Left forelimb (tissue), 1 donor: ENCODE data around the gene MGA.

Source experiments
- DNase-seq: peaks from one replicate; pipeline ENCODE4 v3.0.0-alpha.2; 2018; ENCODE audit warnings: low spot score

MGA gene

GRCh38 chr15:41660235-41661077 lies at the start of gene MGA:
Gene MGA (plus strand): TSS chr15:41660405.
- peak; percentile 95 for DNase-seq

- DNase-seq = no peak
Measured at GRCh38 chr15:41620536-41621199, 39.5 kb upstream of the MGA start.

DNA sequence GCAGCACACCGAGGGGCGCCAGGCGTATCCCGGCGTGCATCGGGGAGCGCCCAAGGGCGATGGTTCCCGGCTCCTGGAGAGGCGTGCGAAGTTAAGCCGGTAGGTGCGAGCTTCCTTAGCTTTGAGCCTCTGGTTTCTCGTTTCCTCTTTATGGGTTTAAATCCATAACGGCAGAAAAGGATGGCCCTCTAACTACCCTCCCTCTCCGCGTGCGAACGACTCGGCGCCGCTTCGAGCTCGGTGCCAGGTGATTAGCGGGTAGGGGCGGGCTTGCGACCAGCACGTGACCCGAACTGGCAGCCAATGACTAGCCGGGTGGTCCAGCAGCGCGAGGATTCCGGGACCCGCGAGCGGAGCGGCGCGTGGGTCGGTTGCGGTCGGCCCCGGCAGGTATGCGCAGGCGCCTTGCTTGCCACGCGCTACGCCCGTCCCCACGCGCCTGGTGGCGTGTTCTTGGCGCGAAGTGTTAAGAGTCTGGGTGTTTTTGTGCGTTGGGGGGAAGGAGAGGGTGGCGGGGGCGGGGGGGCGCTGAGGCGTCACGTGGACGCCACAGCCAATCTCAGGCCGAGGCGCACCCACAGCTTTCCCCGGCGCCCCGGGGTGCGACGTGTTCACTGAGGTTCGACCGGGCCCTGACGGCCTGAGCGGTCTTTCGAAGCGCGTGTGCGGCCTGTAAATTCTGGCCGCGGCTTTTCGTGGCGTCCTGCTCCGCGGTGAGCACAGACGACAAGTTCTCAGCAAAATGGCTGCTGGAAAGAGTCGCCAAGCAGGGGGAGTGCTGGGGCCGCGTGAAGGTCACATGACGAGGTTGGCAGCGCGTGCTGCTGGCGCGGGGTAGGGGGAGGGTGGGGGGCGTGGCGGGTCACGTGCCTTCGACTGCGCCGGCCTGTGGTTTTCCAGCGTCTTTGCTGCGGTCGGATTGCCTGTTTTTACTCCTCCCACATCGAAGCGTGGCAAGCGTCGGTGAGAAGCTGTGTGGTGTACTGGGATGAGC lies 38.7 kb upstream of the MGA start:
- DNase-seq = peak; percentile 96

GRCh38 chr15:41622901-41623300 lies 37.3 kb upstream of the MGA start:
- no peak for DNase-seq

DNA sequence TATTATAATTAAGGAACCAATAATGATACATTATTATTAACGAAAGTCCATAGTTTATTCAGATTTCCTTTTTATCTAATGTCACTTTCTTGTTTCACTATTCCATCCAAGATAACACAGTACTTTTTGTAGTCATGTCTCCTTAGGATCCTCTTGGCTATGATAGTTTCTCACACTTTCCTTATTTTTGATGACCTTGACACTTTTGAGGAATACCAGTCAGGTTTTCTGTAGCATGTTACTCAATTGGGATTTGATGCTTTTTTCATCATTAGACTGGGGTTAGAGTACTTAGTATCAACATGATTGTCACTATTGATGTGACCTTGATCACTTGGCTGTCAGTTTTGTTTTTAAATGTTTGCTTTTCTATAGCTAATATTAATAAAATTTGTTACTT lies 33.0 kb upstream of the MGA start:
- DNase-seq = no peak

DNA sequence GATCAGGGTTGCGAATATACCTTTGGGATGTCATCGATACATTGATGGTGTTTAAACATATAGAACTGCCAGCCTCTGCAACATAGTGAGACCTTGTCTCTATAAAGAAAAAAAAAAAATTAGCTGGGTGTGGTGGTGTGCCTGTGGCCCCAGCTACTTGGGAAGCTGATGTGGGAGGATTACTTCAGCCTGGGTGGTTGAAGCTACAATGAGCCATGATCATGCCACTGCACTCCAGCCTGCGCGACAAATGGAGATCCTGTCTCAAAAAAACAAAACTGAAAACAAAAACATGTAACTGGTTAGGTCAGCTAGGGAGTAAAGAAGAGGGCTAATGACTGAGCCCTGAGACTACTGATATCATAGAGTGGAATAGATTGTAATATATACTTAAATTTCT lies 30.7 kb upstream of the MGA start:
- no peak for DNase-seq

GRCh38 chr15:41629883-41630282 lies 30.3 kb upstream of the MGA start:
- no peak for DNase-seq

GRCh38 chr15:41630616-41631217 lies 29.5 kb upstream of the MGA start:
- DNase-seq = no peak

- DNase-seq = no peak
Measured at GRCh38 chr15:41631880-41632470, 28.2 kb upstream of the MGA start.

GRCh38 chr15:41633609-41634008 lies 26.6 kb upstream of the MGA start:
- no peak for DNase-seq

GRCh38 chr15:41634072-41634626 lies 26.1 kb upstream of the MGA start:
- DNase-seq = no peak

- no peak for DNase-seq
Measured at GRCh38 chr15:41637086-41637485, 23.1 kb upstream of the MGA start.

GRCh38 chr15:41640985-41641384 lies 19.2 kb upstream of the MGA start:
- no peak for DNase-seq

DNA sequence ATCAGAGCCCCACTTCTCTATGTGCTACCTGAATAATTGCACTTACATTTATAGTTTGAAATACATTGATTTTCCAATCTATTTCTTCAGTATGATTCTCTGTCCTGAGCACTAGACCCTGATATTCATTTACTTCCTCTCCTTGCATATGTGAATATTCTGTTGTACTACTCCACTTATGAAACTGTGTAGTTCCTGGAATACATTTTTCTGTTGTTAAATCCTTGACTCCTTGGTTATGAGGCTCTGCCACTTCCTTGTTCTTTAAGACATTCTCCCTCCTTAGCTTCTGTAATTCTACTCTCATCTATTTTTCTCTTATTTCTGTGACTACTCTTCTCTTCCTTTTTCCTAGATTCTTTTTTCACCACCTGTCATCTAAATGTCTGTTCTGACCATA lies 12.9 kb upstream of the MGA start:
- no peak for DNase-seq

DNA sequence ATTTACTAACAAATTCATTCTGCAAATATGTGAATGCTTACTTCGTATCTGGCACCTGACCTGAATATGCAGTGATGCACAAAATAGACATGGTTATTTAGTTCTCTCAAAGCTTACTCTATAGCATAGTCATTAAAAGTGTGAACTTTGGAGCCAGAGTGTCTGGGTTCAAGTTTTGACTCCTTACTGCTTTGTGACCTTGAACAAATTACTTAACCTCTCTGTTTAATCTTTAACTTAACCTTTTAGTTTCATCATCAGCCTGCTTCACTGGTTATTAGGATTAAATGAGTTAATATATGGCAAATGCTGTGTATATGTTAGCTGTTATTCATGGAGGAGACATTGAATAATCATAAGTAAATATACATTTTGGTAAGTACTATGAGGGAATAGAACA lies 12.1 kb upstream of the MGA start:
- no peak for DNase-seq

DNA sequence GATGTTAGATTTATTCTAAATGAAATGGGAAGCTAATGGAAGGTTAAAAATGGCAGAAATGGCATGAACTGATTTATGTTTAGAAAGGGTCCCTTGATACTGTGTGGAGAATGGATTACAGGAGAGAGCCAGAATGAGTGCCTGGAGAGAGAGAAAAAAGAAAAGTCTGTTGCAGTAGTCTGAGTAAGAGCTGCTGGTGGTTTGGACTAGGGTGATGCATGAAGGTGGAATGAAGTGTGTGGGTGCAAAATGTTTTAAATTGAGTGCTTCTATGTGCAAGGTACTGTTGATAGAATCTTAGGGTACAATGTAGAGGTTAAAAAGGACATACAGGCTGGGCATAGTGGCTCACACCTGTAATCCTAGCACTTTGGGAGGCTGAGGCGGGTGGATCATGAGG lies 11.4 kb upstream of the MGA start:
- no peak for DNase-seq

GRCh38 chr15:41650806-41651205 lies 9.4 kb upstream of the MGA start:
- no peak for DNase-seq

DNA sequence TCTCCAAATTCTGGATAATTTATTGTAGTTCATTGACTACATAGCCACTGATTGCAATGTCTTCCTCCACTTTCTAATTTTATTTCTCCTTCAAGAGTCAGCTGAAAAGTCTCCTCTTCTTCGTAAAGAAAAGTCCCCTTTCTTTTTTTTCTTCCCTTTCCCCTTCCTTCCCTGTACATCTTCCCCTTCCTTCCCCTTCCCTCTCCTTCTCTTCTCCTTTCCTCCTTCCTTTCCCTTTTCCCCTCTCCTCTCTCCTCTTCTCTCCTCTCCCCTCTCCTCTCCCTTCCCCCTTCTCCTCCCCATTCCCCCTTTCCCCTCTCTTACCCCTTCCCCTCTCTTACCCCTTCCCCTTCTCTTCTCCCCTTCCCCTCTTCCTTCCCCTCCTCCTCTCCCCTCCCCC lies 8.8 kb upstream of the MGA start:
- DNase-seq = no peak

DNA sequence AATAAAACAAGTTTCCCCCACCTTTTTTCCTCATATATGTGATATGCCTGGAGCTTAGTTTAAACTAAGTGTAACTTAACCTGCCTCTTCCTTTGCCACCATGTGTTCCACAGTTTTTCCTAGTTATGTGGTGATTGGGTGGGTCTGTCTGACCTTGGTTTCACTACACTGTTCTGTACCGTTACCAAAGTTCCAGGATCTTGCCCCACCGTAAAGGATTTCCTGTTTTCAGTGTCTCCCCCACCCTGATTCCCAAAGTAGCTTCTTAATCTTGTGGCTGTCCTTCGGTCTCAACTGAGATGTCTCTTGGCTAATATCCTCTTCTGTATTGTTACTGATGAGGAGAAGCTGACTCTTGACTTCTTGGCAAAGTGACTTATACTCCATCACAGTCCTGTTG lies 6.4 kb upstream of the MGA start:
- DNase-seq = no peak

- no peak for DNase-seq
Measured at GRCh38 chr15:41655716-41656115, 4.5 kb upstream of the MGA start.

DNA sequence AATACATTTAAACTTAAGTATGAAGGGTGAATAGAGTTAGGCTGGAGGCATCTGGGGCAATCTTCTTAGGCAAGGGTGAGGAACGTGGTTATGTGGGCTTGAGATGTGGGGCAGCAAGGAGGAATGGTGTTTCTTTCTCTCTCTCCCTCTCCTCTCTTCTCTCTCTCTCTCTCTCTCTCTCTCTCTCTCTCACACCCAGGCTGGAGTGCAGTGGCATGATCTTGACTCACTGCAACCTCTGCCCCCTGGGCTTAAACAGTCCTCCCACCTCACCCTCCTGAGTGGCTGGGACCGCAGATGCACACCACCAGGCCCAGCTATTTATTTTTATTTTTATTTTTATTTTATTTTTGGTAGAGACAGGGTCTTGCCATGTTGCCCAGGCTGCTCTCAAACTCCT lies 4.0 kb upstream of the MGA start:
- no peak for DNase-seq
